B cell (primary cell): ENCODE data around the gene FAM114A2. TPM values are rescaled to one million over a fixed set of nuclear protein-coding genes. Genes with fewer than 3 reads are reported as not detected.

Source experiments
- ATAC-seq: fragments of 200-7000 bp; cut with Tn5 transposase; one replicate; pipeline ENCODE4 v1.10.0; 2021; ENCODE audit warnings: low read depth, mild to moderate bottlenecking, moderate number of reproducible peaks, moderate library complexity
- CTCF ChIA-PET: fragments of 350-600 bp; sonication (Branson Sonifier 250); formaldehyde crosslinking; loops from one replicate; lab custom pipeline; 2021; ENCODE audit warnings: antibody characterized with exemption, inconsistent platforms; lab: Charles Lee
- POLR2A ChIA-PET: fragments of 350-600 bp; sonication (Branson Sonifier 250); formaldehyde crosslinking; loops from one replicate; lab custom pipeline; 2021; ENCODE audit warnings: antibody characterized with exemption; lab: Charles Lee
- DNase-seq: peaks from one replicate; pipeline ENCODE4 v3.0.0; 2013
- H2AFZ ChIP-seq: 2 replicates; pipeline ENCODE4 v1.6.1; 2012; ENCODE audit warnings: mild to moderate bottlenecking, low read depth, low read length; ENCODE audit not compliant: insufficient read depth, poor library complexity, severe bottlenecking
- H3K27ac ChIP-seq, 2 donors: 1 replicate in 1 of 2; 2 replicates in 1 of 2; pipeline ENCODE4 v1.5.1; 2012 to 2013; ENCODE audit warnings: low read length in 2 of 2, mild to moderate bottlenecking in 2 of 2, moderate library complexity in 1 of 2
- H3K27me3 ChIP-seq, 4 experiments: fragments of 200-600 bp in 1 of 4; sonication (generic) in 1 of 4; replicated peaks in 1 of 4; 1 replicate in 2 of 4; 2 replicates in 2 of 4; pipeline versions ENCODE4 v1.6.1 to v1.7.0; 2013 to 2016; ENCODE audit warnings: low read length in 3 of 4, mild to moderate bottlenecking in 2 of 4, mixed read lengths in 1 of 4, moderate library complexity in 1 of 4; ENCODE audit not compliant: insufficient read depth in 4 of 4, control insufficient read depth in 3 of 4; ENCODE audit errors: control extremely low read depth in 1 of 4
- H3K36me3 ChIP-seq, 2 experiments: replicated peaks in 1 of 2; 1 replicate in 1 of 2; 2 replicates in 1 of 2; pipeline versions ENCODE4 v1.6.1 to v1.7.1; 2013; ENCODE audit warnings: low read length in 1 of 2; ENCODE audit not compliant: insufficient read depth in 2 of 2, control insufficient read depth in 1 of 2; ENCODE audit errors: control extremely low read depth in 1 of 2, extremely low read depth in 1 of 2
- H3K4me1 ChIP-seq, 2 donors: fragments of 200-600 bp in 1 of 2; sonication (generic) in 1 of 2; 1 replicate in 1 of 2; 2 replicates in 1 of 2; pipeline versions ENCODE4 v1.5.1 to v1.6.1; 2013 to 2017; ENCODE audit warnings: low read length in 2 of 2; ENCODE audit not compliant: control insufficient read depth in 2 of 2, insufficient read depth in 2 of 2
- H3K4me2 ChIP-seq: replicated peaks from 2 replicates; pipeline ENCODE3; 2012; ENCODE audit warnings: mild to moderate bottlenecking, low read depth, low read length; ENCODE audit not compliant: poor library complexity, severe bottlenecking
- H3K4me3 ChIP-seq, 5 experiments: fragments of 200-600 bp in 1 of 5; sonication (generic) in 1 of 5; 1 replicate in 3 of 5; 2 replicates in 2 of 5; pipeline versions ENCODE4 v1.5.1 to v1.7.0; 2011 to 2016; ENCODE audit warnings: low read length in 4 of 5, mild to moderate bottlenecking in 4 of 5, low read depth in 2 of 5, control low read depth in 1 of 5, moderate library complexity in 1 of 5; ENCODE audit not compliant: insufficient read depth in 1 of 5; ENCODE audit errors: control extremely low read depth in 1 of 5, extremely low read depth in 1 of 5
- H3K79me2 ChIP-seq: fragments of 200-600 bp; sonication (generic); one replicate; pipeline ENCODE4 v1.6.0; 2016; ENCODE audit warnings: low read length; ENCODE audit not compliant: control insufficient read depth, insufficient read depth
- H3K9ac ChIP-seq: fragments of 200-600 bp; sonication (generic); 2 replicates; pipeline ENCODE4 v1.6.1; 2017; ENCODE audit warnings: mild to moderate bottlenecking, low read length, moderate library complexity
- H3K9me3 ChIP-seq, 3 donors: one replicate each; pipeline versions ENCODE4 v1.6.1 to v1.7.1; 2013; ENCODE audit warnings: low read length in 2 of 3; ENCODE audit not compliant: control insufficient read depth in 2 of 3, insufficient read depth in 1 of 3; ENCODE audit errors: control extremely low read depth in 1 of 3
- H4K20me1 ChIP-seq: 2 replicates; pipeline ENCODE4 v1.6.0; 2012; ENCODE audit warnings: mild to moderate bottlenecking, low read length; ENCODE audit not compliant: insufficient read depth, control insufficient read depth, poor library complexity, severe bottlenecking
- H3K27ac Mint-ChIP-seq: one replicate; pipeline ENCODE4 v1.8.0; 2021; ENCODE audit warnings: mixed read lengths
- H3K27me3 Mint-ChIP-seq: one replicate; pipeline ENCODE4 v1.8.0; 2021; ENCODE audit warnings: mixed read lengths
- H3K4me1 Mint-ChIP-seq: one replicate; pipeline ENCODE4 v1.8.0; 2021; ENCODE audit warnings: mixed read lengths
- H3K4me3 Mint-ChIP-seq: one replicate; pipeline ENCODE4 v1.8.0; 2021; ENCODE audit warnings: mixed read lengths
- H3K9me3 Mint-ChIP-seq: one replicate; pipeline ENCODE4 v1.8.0; 2022; ENCODE audit warnings: mixed read lengths; ENCODE audit not compliant: insufficient read depth
- CTCF ChIP-seq: fragments of 200-600 bp; IDR thresholded peaks from one replicate; pipeline ENCODE4 v1.8.0; 2022; ENCODE audit warnings: antibody characterized with exemption, mild to moderate bottlenecking
- EZH2 ChIP-seq: IDR thresholded peaks from 2 replicates; pipeline ENCODE4 v1.6.1; 2012; ENCODE audit warnings: borderline replicate concordance, low read depth, mild to moderate bottlenecking, moderate library complexity, low read length; ENCODE audit not compliant: insufficient read depth, poor library complexity, severe bottlenecking
- WGBS: methylation state at CpG from one replicate; pipeline ENCODE4 v1.1.5; 2013; ENCODE audit warnings: missing lambda C conversion rate; ENCODE audit not compliant: insufficient coverage; 5-methylcytosine and 5-hydroxymethylcytosine counted together
- intact Hi-C: fragments of 100-400 bp; cut with micrococcal nuclease; formaldehyde crosslinking; loops from one replicate; pipeline ENCODE4 v1.10.0; 2022
- polyA plus RNA-seq: library from polyadenylated mRNA; depleted of rRNA; stranded (reverse); fragments of >200 nt; gene quantifications from 2 replicates; pipeline ENCODE4 v1.2.3, GENCODE V29; 2012
- total RNA-seq, 2 donors: library from RNA; stranded (reverse); fragments of 120-200 nt in 1 of 2; gene quantifications; 1 replicate in 1 of 2; 2 replicates in 1 of 2; pipeline versions ENCODE4 v1.2.3 to v1.2.4, GENCODE V29; 2013 to 2022

FAM114A2 gene
- total and polyA plus RNA-seq, 2 donors (not counting 1 experiment from before 2014, with no cell fraction given): 6.0 to 34.2 TPM

- H3K27me3 Mint-ChIP-seq: no peaks in the 10 kb centered on the region
- no peaks in the 10 kb centered on the region for H4K20me1 ChIP-seq
- CTCF ChIA-PET: interaction anchor here (1.0 to 1.7 kb wide), 2 partner anchors 11 to 20 kb away, joined by 3 to 8 read pairs; no protein-coding TSS in a partner anchor
- H3K27me3 ChIP-seq: no peaks in the 10 kb centered on the region
- no peak overlapping the region for H3K4me3 Mint-ChIP-seq
- H3K4me1 Mint-ChIP-seq: peaks cover 8% of the 10 kb centered on the region
- no peaks in the 10 kb centered on the region for H3K9me3 ChIP-seq
- DNase-seq (no peak), ATAC-seq (no peak)
- peaks cover 0 to 8% of the 10 kb centered on the region in 2 donors for H3K4me1 ChIP-seq
- intact Hi-C loops: no loop called here
- no peak overlapping the region for H3K4me3 ChIP-seq
- POLR2A ChIA-PET: no interaction called here
- TF ChIP-seq EZH2 (no peak), CTCF (no peak)
- H3K36me3 ChIP-seq: peaks cover 0 to 1% of the 10 kb centered on the region in 2 experiments
- H3K79me2 ChIP-seq: no peaks in the 10 kb centered on the region
- no peak overlapping the region for H3K27ac Mint-ChIP-seq
- H3K9ac ChIP-seq: no peak overlapping the region
- H3K9me3 Mint-ChIP-seq: no peaks in the 10 kb centered on the region
- no peak overlapping the region for H2AFZ ChIP-seq
- WGBS: 73% methylated on average over 2 of the region's 3 CpGs
- no peak overlapping the region for H3K27ac ChIP-seq
- no peak overlapping the region for H3K4me2 ChIP-seq
Observed at GRCh38 chr5:153985498-153985897, 53.2 kb downstream of the FAM114A2 start.

GRCh38 chr5:153983885-153984284 is 54.8 kb downstream of the FAM114A2 start:
- H3K9me3 ChIP-seq: no peaks in the 10 kb centered on the region
- H2AFZ ChIP-seq: no peak overlapping the region
- H3K4me3 ChIP-seq: no peak overlapping the region
- H3K27me3 Mint-ChIP-seq: no peaks in the 10 kb centered on the region
- no peak overlapping the region for H3K27ac Mint-ChIP-seq
- H4K20me1 ChIP-seq: no peaks in the 10 kb centered on the region
- H3K4me1 Mint-ChIP-seq: peaks cover 8% of the 10 kb centered on the region
- ATAC-seq: no peak
- no peaks in the 10 kb centered on the region for H3K9me3 Mint-ChIP-seq
- no peaks in the 10 kb centered on the region for H3K36me3 ChIP-seq
- no peak overlapping the region for H3K27ac ChIP-seq
- H3K9ac ChIP-seq: no peak overlapping the region
- WGBS: no CpG with 5 or more reads among the region's 1 CpG
- DNase-seq: no peak
- no peak for TF ChIP-seq EZH2
- TF ChIP-seq CTCF: no peak
- no peaks in the 10 kb centered on the region for H3K27me3 ChIP-seq
- no peaks in the 10 kb centered on the region for H3K79me2 ChIP-seq
- H3K4me2 ChIP-seq: no peak overlapping the region
- POLR2A ChIA-PET: no interaction called here
- intact Hi-C loops: no loop called here
- peaks cover 0 to 8% of the 10 kb centered on the region in 2 donors for H3K4me1 ChIP-seq
- H3K4me3 Mint-ChIP-seq: no peak overlapping the region
- CTCF ChIA-PET: interaction anchor here (2.0 kb wide), 1 partner anchor 9 kb away, joined by 7 read pairs; no protein-coding TSS in a partner anchor
